Parathyroid adenoma (tissue), 2 donors: Measurements from ENCODE around the gene GSG1L.

Experiments used
- H2AFZ ChIP-seq: fragments of 300-600 bp; sonication (generic); one replicate; pipeline ENCODE4 v1.7.0; 2017; ENCODE audit warnings: antibody characterized with exemption, mild to moderate bottlenecking
- H3K27ac ChIP-seq: fragments of 300-600 bp; sonication (generic); one replicate; pipeline ENCODE4 v1.7.0; 2017
- H3K27me3 ChIP-seq: fragments of 300-600 bp; sonication (generic); one replicate; pipeline ENCODE4 v1.7.0; 2017; ENCODE audit warnings: low read length; ENCODE audit not compliant: control insufficient read depth, insufficient read depth
- H3K36me3 ChIP-seq: fragments of 300-600 bp; sonication (generic); one replicate; pipeline ENCODE4 v1.7.0; 2017; ENCODE audit warnings: low read length; ENCODE audit not compliant: control insufficient read depth, insufficient read depth
- H3K4me1 ChIP-seq: fragments of 300-600 bp; sonication (generic); one replicate; pipeline ENCODE4 v1.7.0; 2017; ENCODE audit warnings: control low read depth
- H3K4me2 ChIP-seq: fragments of 300-600 bp; sonication (generic); one replicate; pipeline ENCODE4 v1.7.0; 2017; ENCODE audit warnings: low read length
- H3K4me3 ChIP-seq: fragments of 300-600 bp; sonication (generic); one replicate; pipeline ENCODE4 v1.7.0; 2017; ENCODE audit warnings: low read depth, low read length
- H3K79me2 ChIP-seq: fragments of 300-600 bp; sonication (generic); one replicate; pipeline ENCODE4 v1.7.0; 2017; ENCODE audit warnings: control low read depth
- H3K9ac ChIP-seq: fragments of 300-600 bp; sonication (generic); one replicate; pipeline ENCODE4 v1.7.0; 2017; ENCODE audit warnings: mild to moderate bottlenecking
- H3K9me3 ChIP-seq: fragments of 300-600 bp; sonication (generic); one replicate; pipeline ENCODE4 v1.7.0; 2017; ENCODE audit warnings: low read length; ENCODE audit not compliant: control insufficient read depth
- TF ChIP-seq, protein P1 (sequence below): fragments of 300-600 bp; sonication (generic); IDR thresholded peaks from one replicate; pipeline ENCODE4 v1.7.0; 2017; ENCODE audit warnings: antibody characterized with exemption, mild to moderate bottlenecking
- donor health status: primary hyperparathyroidism.

The GSG1L gene

DNA sequence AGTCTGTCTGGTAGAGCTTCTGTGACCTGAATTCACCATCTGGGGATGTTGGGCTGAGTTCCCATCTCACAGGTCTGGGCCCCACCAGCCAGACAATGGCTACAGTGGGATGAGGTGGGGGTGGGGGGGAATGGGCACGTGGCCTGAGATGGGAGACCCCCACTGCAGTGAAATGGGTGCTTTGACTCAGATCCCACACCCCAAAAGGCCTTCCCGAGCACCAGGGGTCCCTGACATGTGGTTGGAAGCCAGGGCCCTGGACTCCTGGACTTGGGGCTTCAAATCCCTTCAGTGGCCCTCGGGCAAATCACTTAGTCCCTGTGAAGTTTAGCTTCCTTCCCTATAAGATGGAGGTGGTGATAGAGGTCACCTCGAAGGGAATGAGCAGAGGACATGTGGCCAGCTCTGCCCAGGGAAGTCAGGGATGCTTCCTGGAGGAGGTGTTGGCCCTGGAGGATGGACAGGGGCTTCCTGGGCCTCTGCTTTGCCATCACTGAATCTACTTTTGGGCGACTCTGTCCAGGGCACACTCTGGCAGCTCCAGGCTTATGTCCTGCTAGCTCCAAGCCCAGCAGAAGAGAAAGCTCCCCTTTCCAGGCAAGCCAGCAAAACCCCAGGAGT is 295.4 kb downstream of the GSG1L start:
- Histone ChIP-seq H3K9me3 (no peaks in the 10 kb centered on the region), H3K9ac (no peak overlapping the region), H3K79me2 (no peaks in the 10 kb centered on the region), H3K4me2 (no peak overlapping the region), H3K4me3 (no peak overlapping the region), H2AFZ (no peak overlapping the region), H3K36me3 (no peaks in the 10 kb centered on the region), H3K4me1 (no peaks in the 10 kb centered on the region), H3K27ac (no peak overlapping the region), H3K27me3 (no peaks in the 10 kb centered on the region)
- TF ChIP-seq, protein P1, sequence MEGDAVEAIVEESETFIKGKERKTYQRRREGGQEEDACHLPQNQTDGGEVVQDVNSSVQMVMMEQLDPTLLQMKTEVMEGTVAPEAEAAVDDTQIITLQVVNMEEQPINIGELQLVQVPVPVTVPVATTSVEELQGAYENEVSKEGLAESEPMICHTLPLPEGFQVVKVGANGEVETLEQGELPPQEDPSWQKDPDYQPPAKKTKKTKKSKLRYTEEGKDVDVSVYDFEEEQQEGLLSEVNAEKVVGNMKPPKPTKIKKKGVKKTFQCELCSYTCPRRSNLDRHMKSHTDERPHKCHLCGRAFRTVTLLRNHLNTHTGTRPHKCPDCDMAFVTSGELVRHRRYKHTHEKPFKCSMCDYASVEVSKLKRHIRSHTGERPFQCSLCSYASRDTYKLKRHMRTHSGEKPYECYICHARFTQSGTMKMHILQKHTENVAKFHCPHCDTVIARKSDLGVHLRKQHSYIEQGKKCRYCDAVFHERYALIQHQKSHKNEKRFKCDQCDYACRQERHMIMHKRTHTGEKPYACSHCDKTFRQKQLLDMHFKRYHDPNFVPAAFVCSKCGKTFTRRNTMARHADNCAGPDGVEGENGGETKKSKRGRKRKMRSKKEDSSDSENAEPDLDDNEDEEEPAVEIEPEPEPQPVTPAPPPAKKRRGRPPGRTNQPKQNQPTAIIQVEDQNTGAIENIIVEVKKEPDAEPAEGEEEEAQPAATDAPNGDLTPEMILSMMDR, result no peak

DNA sequence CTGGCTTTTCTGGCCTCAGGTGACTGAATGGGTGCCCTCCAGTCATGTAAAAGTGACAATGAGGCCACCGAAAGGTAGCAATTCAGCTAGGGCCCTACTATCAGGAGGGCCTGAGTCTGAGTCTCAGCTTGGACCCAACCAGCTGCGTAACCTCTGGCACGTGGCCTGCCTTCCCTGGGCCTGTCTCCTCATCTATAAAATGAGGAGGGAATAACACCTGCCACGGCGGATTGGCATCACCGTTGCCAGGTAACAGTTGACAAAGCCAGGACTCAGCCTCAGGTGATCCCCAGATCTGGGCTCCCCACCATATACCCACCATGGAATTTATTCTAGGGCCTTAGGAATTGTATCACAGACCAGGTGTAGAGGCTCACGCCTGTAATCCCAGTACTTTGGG is 296.4 kb downstream of the GSG1L start:
- no peak overlapping the region for H3K9ac ChIP-seq
- H3K9me3 ChIP-seq, result no peaks in the 10 kb centered on the region
- no peaks in the 10 kb centered on the region for H3K27me3 ChIP-seq
- no peak overlapping the region for H3K27ac ChIP-seq
- H3K4me2 ChIP-seq, result no peak overlapping the region
- no peak overlapping the region for H2AFZ ChIP-seq
- H3K36me3 ChIP-seq, result no peaks in the 10 kb centered on the region
- H3K4me3 ChIP-seq, result no peak overlapping the region
- H3K4me1 ChIP-seq, result no peaks in the 10 kb centered on the region
- H3K79me2 ChIP-seq, result no peaks in the 10 kb centered on the region
- TF ChIP-seq, protein P1, result no peak

DNA sequence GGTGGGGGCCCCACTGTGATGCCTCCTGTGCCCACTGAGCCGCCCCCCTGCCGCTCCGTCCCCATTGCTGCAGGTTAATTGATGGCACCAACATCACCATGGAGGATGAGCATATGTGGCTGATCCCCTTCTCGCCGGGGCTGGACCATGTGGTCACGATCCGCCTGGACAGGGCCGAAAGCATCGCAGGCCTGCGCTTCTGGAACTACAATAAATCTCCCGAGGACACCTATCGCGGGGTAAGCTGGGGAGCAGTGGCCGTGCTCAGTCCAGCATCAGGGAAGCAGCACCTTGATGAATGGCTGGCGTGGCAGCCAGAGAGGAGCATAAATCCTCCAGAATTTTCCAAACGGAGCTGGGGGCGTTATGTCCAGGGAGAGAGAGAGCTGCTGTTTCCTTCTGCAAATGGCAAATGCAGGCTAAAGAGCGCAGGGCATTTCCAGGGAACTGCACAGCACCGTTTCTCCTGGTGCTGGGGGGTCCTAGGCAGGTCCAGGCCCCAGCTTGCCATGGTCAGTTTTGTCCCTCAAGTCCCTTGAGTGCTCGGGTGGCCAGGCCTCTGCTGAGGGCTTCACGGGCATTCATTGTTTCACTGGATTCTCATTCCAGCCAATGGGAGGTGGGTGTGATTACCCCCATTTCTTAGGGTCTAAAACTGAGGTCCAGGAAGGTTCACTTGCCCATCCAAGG is 297.1 kb downstream of the GSG1L start:
- Histone ChIP-seq H3K27me3 (no peaks in the 10 kb centered on the region), H3K4me3 (no peak overlapping the region), H3K4me2 (no peak overlapping the region), H3K36me3 (no peaks in the 10 kb centered on the region), H3K9ac (no peak overlapping the region), H3K27ac (no peak overlapping the region), H3K4me1 (no peaks in the 10 kb centered on the region), H3K9me3 (no peaks in the 10 kb centered on the region), H2AFZ (no peak overlapping the region), H3K79me2 (no peaks in the 10 kb centered on the region)
- TF ChIP-seq, protein P1, result no peak

DNA sequence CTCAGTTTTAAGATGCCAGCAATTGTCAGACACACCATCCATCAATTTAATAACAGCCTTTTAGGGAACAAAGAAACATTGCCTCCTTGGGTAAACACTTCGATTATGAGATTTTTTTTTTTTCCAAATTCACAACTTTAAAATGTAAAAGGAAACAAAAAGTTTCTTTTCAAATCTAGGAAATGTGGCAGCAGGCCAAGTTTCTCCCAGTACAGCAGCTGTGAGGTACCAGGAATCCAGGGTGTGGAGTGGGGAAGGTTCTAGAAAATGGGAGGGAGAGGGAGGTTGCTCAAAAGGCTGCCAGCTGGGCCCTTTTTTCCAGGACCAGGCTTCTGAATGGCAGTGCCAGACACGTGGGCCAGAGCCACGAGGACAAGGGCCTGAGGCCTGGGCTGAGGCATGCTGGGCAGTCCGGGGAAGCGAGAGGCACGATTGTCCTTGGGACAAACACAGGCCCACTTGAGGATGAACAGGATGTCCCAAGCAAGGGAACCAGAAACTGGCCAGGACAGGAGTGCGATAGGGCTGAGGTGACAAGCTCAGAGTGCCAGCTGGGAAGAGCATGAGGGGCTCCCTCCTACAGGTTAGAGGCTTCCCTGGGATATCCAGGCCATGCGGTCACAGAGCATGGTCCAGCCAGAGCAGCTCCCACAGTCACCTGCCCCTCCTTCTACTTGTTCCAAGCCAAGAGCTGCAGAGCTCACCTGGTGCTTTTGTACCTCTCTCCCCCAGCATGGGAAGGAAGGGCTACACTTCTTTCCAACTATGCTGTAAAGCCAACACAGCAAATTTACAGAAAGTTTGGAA is 298.4 kb downstream of the GSG1L start:
- no peaks in the 10 kb centered on the region for H3K79me2 ChIP-seq
- no peak overlapping the region for H3K4me2 ChIP-seq
- H3K9me3 ChIP-seq, result no peaks in the 10 kb centered on the region
- no peak overlapping the region for H3K4me3 ChIP-seq
- no peak overlapping the region for H3K27ac ChIP-seq
- H3K4me1 ChIP-seq, result no peaks in the 10 kb centered on the region
- TF ChIP-seq, protein P1, result no peak
- H2AFZ ChIP-seq, result no peak overlapping the region
- no peak overlapping the region for H3K9ac ChIP-seq
- no peaks in the 10 kb centered on the region for H3K27me3 ChIP-seq
- no peaks in the 10 kb centered on the region for H3K36me3 ChIP-seq
